Uterus (tissue), 2 donors: ENCODE results near the gene SLC6A7.

ENCODE experiments used
- POLR2A ChIP-seq, 2 donors: fragments of 450-650 bp; IDR thresholded peaks; one replicate each; pipeline ENCODE4 v1.6.1; 2016; ENCODE audit warnings: antibody characterized with exemption in 2 of 2, mild to moderate bottlenecking in 1 of 2, moderate library complexity in 1 of 2
- TF ChIP-seq, protein P1 (sequence below), 4 experiments: fragments of 200-600 bp in 2 of 4; fragments of 450-650 bp in 2 of 4; sonication (generic) in 2 of 4; IDR thresholded peaks; one replicate each; pipeline ENCODE4 v1.5.1; 2016 to 2019; ENCODE audit warnings: antibody characterized with exemption in 4 of 4, mild to moderate bottlenecking in 2 of 4, moderate library complexity in 1 of 4

DNA sequence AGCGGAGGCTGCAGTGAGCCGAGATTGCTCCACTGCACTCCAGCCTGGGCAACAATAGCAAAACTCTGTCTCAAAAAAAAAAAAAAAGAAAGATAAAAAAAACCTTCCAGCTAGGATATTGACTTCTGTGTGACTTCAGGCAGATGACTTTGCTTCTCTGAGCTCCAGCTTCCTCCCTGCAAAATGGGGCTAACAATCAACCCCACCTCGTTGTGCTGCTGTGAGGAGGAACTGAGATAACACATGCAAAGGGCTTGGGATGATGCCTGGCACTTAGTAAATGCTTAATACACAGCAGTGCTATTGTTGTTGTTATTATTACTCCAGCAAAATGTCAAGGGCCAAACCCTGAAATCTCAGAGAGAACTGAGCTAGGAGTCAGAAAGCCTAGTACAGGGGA lies 26.8 kb upstream of the SLC6A7 start:
- TF ChIP-seq, protein P1, sequence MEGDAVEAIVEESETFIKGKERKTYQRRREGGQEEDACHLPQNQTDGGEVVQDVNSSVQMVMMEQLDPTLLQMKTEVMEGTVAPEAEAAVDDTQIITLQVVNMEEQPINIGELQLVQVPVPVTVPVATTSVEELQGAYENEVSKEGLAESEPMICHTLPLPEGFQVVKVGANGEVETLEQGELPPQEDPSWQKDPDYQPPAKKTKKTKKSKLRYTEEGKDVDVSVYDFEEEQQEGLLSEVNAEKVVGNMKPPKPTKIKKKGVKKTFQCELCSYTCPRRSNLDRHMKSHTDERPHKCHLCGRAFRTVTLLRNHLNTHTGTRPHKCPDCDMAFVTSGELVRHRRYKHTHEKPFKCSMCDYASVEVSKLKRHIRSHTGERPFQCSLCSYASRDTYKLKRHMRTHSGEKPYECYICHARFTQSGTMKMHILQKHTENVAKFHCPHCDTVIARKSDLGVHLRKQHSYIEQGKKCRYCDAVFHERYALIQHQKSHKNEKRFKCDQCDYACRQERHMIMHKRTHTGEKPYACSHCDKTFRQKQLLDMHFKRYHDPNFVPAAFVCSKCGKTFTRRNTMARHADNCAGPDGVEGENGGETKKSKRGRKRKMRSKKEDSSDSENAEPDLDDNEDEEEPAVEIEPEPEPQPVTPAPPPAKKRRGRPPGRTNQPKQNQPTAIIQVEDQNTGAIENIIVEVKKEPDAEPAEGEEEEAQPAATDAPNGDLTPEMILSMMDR (IDR thresholded peaks at IDR 0.05), result no peak
- no peak for TF ChIP-seq POLR2A (IDR thresholded peaks at IDR 0.05)
